ENCODE measurements around the gene COL10A1.

GRCh38 chr6:116106146-116106545 is 19.8 kb downstream of the COL10A1 start:
- no peak for TF ChIP-seq CTCF (IDR thresholded peaks at IDR 0.05)
- TF ChIP-seq POLR2A (IDR thresholded peaks at IDR 0.05), result no peak

Data from esophagus squamous epithelium (tissue), 4 donors.